ENCODE data around the gene PIGB. TPM values are rescaled to one million over a fixed set of nuclear protein-coding genes. Genes with fewer than 3 reads are reported as not detected.
"Not testable (repeated sequence)": the region's sequence is repeated elsewhere in the genome, so short reads cannot be mapped to it uniquely, and the experiment has no call there.

Gene PIGB
- total RNA-seq, result 6.1 TPM

- no peak for FAIRE-seq
- DNase-seq (ENCODE audit: low spot score in 2 of 2), result peak; percentile 56 to 77
Observed at GRCh38 chr15:55318588-55319494, at the start of gene PIGB, which contains the start of gene PIGBOS1. TSS of gene PIGB (plus strand) at chr15:55319222. CDS start at chr15:55319251, 29 bp downstream. TSS of gene PIGBOS1 (minus strand) at chr15:55319123. CDS start at chr15:55317792, 1,331 bp downstream.

DNA sequence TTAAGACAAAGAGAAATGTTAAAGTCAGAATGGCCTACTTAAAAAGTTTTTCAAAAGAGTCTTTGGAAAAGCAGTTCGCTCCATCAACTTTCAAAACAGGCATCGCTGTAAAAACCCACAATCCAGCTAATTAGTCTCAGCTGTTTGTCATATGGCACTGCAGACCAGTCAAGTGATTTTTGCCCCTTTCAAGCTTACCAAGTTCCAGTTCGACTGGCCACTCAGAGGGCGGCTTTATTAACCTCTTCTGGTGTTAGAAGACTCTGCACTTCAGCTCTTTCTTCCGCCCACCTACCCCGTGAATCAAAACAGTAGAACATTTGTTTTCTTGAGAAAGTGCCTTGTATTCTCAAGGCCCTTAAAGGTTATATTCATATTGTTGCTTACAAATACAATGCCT, 48.7 kb upstream of the PIGB start:
- DNase-seq (ENCODE audit: low spot score in 2 of 2), result no peak
- FAIRE-seq, result no peak

DNA sequence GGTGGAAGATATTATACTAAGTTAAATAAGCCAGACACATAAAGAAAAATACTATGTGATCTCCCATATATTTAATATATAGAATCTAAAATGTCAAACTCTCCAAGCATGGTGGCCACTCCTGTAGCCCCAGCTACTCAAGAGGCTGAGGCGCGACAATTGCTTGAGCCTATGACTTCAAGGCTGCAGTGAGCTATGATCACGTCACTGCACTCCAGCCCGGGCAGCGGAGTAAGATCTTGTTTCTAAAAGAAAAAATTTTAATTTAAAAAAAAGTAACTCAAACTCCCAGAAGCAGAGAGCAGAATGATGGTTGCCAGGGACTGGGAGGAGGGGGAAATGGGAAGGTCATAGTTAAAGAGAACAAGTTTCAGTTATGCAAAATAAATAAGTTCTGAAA, 42.7 kb upstream of the PIGB start:
- DNase-seq (ENCODE audit: low spot score in 2 of 2) (no peak), FAIRE-seq (no peak)

DNA sequence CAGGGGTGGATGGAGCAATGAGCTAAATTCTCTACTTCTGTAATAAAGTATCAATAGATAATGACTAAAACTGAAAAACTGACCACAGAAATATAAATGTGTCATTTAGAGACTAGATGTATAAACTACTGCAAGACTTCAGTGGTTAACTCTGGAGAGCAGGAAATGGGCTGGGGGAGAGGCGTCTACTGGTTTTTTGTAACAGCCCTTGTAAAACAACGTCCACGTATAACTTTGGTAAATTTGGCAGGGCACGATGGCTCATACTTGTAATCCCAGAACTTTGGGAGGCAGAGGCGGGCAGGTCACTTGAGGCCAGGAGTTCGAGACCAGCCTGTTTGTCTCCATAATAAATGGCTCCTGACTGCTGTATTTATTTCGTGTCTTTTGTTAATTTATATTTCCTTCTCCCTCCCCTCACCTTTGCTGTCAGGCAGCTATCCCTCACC, 41.9 kb upstream of the PIGB start:
- FAIRE-seq, result no peak
- no peak for DNase-seq (ENCODE audit: low spot score in 2 of 2)

GRCh38 chr15:55277715-55278114, 41.3 kb upstream of the PIGB start:
- FAIRE-seq, result no peak
- DNase-seq (ENCODE audit: low spot score in 2 of 2), result no peak

DNA sequence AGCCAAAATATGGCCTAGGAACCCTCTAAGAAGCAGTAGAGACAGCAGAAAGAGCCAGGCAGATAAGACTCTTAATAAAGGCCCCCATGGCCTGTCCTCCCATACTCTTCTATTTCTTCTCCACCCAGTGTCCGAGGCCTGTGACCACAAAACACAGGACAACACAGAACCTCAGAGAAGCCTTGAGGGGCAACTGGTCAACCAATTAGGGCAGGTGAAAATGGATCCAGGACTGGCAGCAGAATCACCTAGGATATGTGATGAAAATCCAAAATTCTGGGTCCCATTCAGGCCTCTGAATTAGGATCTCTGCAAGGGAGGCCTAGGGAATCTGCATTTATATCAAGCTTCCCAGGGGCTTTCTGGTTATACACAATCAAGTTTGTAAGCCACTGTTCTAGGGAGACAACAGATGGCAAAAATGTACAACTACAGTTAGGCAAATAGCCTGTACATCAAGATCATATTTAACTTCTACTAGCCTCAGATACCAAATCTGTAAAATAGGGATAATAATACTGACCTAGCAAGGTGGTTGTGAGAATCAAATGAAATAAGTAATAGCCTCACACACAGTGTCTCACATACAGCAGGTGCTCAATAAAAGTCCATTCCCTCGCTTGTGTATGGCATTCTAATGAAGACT, 39.8 kb upstream of the PIGB start:
- FAIRE-seq (no peak), DNase-seq (ENCODE audit: low spot score in 2 of 2) (no peak)

DNA sequence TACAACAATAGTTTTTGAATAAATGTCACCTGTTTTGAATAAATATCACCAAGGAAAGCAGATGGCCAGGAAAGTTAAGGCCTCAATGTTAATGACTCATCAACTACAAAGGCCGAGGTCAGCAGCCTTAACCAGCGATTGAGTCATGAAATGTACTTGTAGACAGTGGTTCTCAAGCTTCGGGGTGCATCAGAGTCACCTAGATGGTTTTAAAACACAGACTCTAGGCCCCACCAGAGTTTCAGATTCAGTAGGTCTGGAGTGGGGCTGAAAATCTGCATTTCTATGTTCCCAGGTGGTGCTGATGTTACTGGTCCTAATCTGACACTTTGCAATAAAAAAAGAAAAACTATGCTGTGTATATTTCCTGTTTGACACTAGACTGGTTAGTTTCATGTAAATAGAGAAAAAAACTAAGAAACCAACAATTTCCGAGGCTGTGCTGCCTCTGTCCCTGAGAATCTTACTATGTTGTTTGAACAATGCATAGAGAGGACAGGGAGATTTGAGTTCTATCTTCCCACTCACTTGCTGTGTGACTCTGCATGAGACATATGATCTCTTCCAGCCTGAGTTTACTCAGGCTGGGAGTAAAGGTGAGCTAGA, 39.2 kb upstream of the PIGB start:
- FAIRE-seq (no peak), DNase-seq (ENCODE audit: low spot score in 2 of 2) (no peak)

DNA sequence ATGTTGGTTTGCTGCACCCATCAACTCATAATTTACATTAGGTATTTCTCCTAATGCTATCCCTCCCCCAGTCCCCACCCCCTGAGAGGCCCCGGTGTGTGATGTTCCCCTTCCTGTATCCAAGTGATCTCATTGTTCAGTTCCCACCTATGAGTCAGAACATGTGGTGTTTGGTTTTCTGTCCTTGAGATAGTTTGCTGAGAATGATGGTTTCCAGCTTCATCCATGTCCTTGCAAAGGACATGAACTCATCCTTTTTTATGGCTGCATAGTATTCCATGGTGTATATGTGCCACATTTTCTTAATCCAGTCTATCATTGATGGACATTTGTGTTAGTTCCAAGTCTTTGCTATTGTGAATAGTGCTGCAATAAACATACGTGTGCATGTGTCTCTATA, 38.4 kb upstream of the PIGB start:
- DNase-seq (ENCODE audit: low spot score in 2 of 2), result not testable (repeated sequence)

DNA sequence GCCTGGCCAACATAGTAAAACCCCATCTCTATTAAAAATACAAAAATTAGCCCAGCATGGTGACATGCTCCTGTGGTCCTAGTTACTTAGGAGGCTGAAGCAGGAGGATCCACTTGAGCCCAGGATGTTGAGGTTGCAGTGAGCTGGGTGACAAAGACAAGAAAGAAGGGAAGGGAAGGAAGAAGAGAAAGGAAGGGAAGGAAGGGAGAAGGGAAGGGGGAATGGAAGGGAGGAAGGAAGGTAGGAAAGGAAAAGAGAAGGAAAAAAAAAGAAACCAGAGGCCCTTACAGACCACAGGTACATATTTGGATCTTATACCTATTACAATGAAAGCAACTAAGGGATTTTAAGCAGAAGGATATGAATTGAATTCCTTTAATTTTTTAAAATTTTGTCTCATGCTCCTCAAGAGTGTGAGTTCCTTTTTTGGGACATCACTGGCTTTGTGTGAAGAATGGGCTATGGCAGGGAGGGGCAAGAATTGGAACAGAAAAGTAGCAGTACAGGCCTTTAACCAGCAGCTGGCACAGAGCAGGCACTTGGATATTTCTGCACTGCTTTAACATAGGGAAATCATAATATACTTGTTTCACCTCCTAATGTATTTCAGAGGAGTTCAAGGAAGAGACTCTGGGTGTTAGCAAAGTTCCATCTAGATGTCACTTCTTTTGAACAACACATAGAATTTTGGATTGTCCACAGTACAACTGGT, 37.3 kb upstream of the PIGB start:
- FAIRE-seq (no peak), DNase-seq (ENCODE audit: low spot score in 2 of 2) (no peak)

More for the DNA sequence above, 38.4 kb upstream of the PIGB start:
- not testable (repeated sequence) for FAIRE-seq

DNA sequence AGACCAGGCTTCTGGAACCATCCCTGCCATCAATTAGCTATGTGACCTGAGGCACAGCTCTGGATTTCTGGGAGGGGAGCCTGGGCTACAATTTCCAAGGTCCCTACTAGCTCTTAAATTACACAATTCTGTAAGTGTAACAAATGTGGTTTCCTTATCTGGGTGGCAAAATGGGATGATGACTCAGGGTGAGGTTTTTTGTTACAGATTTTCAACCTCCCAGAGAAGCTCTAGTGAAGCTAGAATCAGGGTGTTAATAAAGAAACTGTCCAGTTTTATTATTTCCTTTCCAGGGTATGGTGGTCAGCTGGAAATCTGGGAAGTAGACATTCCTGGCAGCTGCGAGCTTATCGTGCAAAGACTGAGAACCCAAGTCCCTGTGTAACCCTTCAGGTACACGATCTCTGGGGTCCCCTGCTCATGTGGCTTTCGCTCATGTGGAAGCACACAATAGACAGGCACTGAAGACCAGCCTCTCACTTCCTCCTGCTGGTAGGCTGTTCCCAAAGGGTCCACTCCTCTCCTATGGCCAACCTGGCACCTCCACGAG, 36.7 kb upstream of the PIGB start:
- DNase-seq (ENCODE audit: low spot score in 2 of 2), result no peak

GRCh38 chr15:55283379-55284147, 35.5 kb upstream of the PIGB start:
- DNase-seq (ENCODE audit: low spot score in 2 of 2) (no peak), FAIRE-seq (no peak)

More for the DNA sequence above, 36.7 kb upstream of the PIGB start:
- FAIRE-seq, result no peak

DNA sequence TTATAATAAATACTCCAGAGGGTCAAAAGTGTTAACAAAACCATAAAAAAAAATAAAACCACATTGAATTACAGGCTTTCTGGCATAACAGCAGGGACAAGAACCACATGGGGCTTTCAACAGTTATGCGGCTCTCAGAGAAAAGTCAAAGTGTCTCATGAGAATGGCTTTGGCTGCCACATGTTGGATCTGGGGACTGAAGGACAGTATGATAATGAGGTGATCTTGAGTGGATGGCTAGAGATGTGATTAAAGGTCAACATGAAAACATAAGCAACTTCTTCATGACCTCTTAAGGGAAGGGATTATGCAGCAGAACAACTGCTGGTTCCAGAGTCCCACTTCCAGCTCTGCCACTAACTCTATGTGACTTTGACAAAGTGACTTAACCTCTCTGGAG, 34.6 kb upstream of the PIGB start:
- FAIRE-seq, result no peak
- DNase-seq (ENCODE audit: low spot score in 2 of 2), result no peak

DNA sequence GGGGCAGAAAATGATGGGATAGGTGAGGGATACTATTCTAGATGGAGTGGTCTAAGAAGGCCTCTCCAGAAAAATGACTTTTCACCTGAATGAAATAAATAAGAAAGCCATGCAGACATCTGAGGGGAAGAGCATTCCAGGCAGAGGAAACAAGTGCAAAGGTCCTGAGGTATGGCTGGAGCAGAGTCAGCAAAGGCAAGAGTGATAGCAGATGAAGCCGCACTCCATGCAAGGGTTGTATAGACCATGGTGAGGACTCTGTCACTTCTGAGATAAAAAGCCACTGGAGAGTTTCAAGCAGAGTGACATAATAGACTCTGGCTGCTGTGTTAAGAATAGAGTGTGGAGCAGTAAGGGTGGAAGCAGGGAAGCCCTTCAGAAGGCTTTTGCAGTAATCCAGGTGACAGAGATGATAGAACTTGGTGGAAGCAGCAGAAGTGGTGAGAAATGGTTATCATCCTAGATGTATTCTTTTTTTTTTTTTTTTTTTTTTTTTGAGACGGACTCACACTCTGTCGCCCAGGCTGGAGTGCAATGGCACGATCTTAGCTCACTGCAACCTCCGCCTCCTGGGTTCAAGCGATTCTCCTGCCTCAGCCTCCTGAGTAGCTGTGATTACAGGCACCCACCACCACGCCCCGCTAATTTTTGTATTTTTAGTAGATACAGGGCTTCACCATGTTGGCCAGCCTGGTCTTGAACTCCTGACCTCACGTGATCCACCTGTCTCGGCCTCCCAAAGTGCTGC, 32.4 kb upstream of the PIGB start:
- DNase-seq (ENCODE audit: low spot score in 2 of 2); FAIRE-seq: not testable (repeated sequence)

- FAIRE-seq, result no peak
- no peak for DNase-seq (ENCODE audit: low spot score in 2 of 2)
Observed at GRCh38 chr15:55288006-55288717, 30.9 kb upstream of the PIGB start.

- no peak for DNase-seq (ENCODE audit: low spot score in 2 of 2)
- no peak for FAIRE-seq
Observed at GRCh38 chr15:55289011-55289745, 29.8 kb upstream of the PIGB start.

DNA sequence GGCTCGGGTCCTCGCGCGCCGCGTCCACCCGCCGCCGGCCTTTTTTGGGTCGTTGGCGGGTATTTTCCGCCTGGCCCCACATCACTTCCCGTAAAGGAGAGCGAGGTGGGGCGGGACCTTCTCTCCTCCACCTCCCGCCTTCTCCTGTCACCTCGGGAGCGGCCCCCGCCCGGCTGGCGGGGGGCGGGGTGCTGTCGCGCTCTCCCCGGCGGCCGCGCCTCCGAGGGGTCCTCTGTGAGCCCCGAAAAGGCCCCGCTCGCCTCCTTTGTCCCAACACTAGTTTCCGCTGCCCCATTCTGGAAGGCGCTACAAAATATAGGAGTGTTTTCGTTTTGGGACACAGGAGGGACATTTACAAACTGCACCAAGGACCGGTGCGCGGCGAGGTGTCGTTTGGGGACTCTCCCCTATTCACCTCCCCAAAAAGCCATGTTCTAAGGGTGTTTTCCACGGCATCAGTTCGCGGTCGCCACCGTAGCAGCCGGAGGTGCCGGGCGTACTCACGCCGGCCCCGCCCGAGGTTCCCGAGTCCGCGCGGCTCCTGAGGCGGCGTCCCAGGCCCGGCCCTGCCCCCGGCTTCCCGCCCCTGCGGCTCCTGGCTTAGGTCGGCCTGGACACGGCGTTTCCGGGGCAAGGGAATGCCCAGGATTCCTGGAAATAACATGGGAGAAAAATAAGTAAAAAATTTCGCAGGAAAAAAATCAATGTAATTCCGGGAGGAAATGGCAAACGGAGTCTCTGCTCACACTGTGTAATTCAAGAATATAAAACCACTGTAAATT, 29.1 kb upstream of the PIGB start, which contains the start of gene RAB27A:
Gene RAB27A, minus strand, starts transcription at position 68 of the 782 bp plus-strand sequence. CDS start 54,879 bp downstream, outside the sequence.
- DNase-seq (ENCODE audit: low spot score in 2 of 2), result peak; percentile 64 to 72
- FAIRE-seq, result no peak

All from frontal cortex (tissue), 4 donors.